ENCODE measurements around the gene HAT1. TPM values are rescaled to one million over a fixed set of nuclear protein-coding genes. Genes with fewer than 3 reads are reported as not detected.

HAT1 gene
- total and polyA plus RNA-seq, 11 donors, result 9.9 to 60.7 (median 34.1) TPM

GRCh38 chr2:171999604-172000469 lies 77.6 kb downstream of the HAT1 start, which contains the start of gene METAP1D:
Gene METAP1D (plus strand): TSS chr2:171999953. CDS start chr2:171999970, 17 bp downstream.
- DNase-seq, result peak; percentile 86 to 95 (median 93)
- 0 to 2% (median 1%) methylated on average over 28 to 73 of the region's 73 CpGs for WGBS, 4 donors
- Histone ChIP-seq H3K4me3 (peak within 1 kb of the TSS; percentile 37 to 99 (median 80)), H3K27ac (peak within 1 kb of the TSS in 3 of 12 donors; percentile 4 to 44 (median 38)), H3K36me3 (no peaks in the 10 kb centered on the region), H3K9me3 (no peaks in the 10 kb centered on the region), H3K4me1 (peaks cover 0 to 14% (median 5%) of the 10 kb centered on the region in 12 donors), H3K27me3 (no peaks in the 10 kb centered on the region)
- intact Hi-C loops (cut with DNase I), result loop anchor here in 1 of 10 donors (5.0 kb wide), 1 partner anchor 102 kb away; the partner anchor contains the start of gene DLX2
- peak; percentile 94 to 100 (median 100) for ATAC-seq
- peak in 1 of 2 donors; percentile 74 for TF ChIP-seq POLR2A (IDR thresholded peaks at IDR 0.05)
- no peak for TF ChIP-seq CTCF (IDR thresholded peaks at IDR 0.05)

- no peaks in the 10 kb centered on the region for H3K9me3 ChIP-seq
- no peaks in the 10 kb centered on the region for H3K27me3 ChIP-seq
- H3K36me3 ChIP-seq, result no peaks in the 10 kb centered on the region
- TF ChIP-seq POLR2A (IDR thresholded peaks at IDR 0.05) (no peak), CTCF (IDR thresholded peaks at IDR 0.05) (no peak)
- 86 to 89% (median 88%) methylated on average over 13 of the region's 13 CpGs for whole genome bisulfite sequencing, 4 donors
- ATAC-seq, result no peak
- DNase-seq, result no peak
- peaks cover 0 to 14% (median 5%) of the 10 kb centered on the region in 12 donors for H3K4me1 ChIP-seq
- no peak overlapping the region for H3K27ac ChIP-seq
- intact Hi-C loops (cut with DNase I), result loop anchor here in 1 of 10 donors (5.0 kb wide), 1 partner anchor 101 kb away; the partner anchor contains the start of gene DLX2
- peak overlapping the region in 8 of 12 donors; percentile 37 to 99 (median 81) for H3K4me3 ChIP-seq
Observed at GRCh38 chr2:172000696-172001361, 78.6 kb downstream of the HAT1 start.

- H3K4me3 ChIP-seq, result no peak overlapping the region
- H3K9me3 ChIP-seq, result peaks cover 0 to 7% (median 0%) of the 10 kb centered on the region in 12 donors
- H3K27me3 ChIP-seq, result no peaks in the 10 kb centered on the region
- H3K27ac ChIP-seq, result no peak overlapping the region
- 92 to 100% (median 96%) methylated on average over 1 of the region's 1 CpG for WGBS, 4 donors
- peaks cover 0 to 11% (median 0%) of the 10 kb centered on the region in 12 donors for H3K4me1 ChIP-seq
- no peak for DNase-seq
- no peaks in the 10 kb centered on the region for H3K36me3 ChIP-seq
- TF ChIP-seq POLR2A (IDR thresholded peaks at IDR 0.05), result no peak
- intact Hi-C loops (cut with DNase I), result no loop called here
- ATAC-seq, result no peak
Observed at GRCh38 chr2:172007372-172007771, 85.1 kb downstream of the HAT1 start.

- ATAC-seq, result no peak
- Histone ChIP-seq H3K36me3 (no peaks in the 10 kb centered on the region), H3K9me3 (peaks cover 0 to 7% (median 0%) of the 10 kb centered on the region in 12 donors), H3K27me3 (no peaks in the 10 kb centered on the region), H3K27ac (no peak overlapping the region), H3K4me3 (no peak overlapping the region), H3K4me1 (peaks cover 0 to 15% (median 0%) of the 10 kb centered on the region in 12 donors)
- no peak for DNase-seq
- intact Hi-C loops (cut with DNase I), result no loop called here
- TF ChIP-seq POLR2A (IDR thresholded peaks at IDR 0.05), result no peak
- no peak for TF ChIP-seq CTCF (IDR thresholded peaks at IDR 0.05)
- 94% methylated on average over 4 of the region's 4 CpGs for WGBS, 4 donors
Observed at GRCh38 chr2:172009823-172010222, 87.6 kb downstream of the HAT1 start.
